ENCODE measurements around the gene HDGF. TPM values are rescaled to one million over a fixed set of nuclear protein-coding genes. Genes with fewer than 3 reads are reported as not detected.

The HDGF gene
- total and polyA plus RNA-seq, 4 donors, result 69.8 to 197 (median 157) TPM

DNA sequence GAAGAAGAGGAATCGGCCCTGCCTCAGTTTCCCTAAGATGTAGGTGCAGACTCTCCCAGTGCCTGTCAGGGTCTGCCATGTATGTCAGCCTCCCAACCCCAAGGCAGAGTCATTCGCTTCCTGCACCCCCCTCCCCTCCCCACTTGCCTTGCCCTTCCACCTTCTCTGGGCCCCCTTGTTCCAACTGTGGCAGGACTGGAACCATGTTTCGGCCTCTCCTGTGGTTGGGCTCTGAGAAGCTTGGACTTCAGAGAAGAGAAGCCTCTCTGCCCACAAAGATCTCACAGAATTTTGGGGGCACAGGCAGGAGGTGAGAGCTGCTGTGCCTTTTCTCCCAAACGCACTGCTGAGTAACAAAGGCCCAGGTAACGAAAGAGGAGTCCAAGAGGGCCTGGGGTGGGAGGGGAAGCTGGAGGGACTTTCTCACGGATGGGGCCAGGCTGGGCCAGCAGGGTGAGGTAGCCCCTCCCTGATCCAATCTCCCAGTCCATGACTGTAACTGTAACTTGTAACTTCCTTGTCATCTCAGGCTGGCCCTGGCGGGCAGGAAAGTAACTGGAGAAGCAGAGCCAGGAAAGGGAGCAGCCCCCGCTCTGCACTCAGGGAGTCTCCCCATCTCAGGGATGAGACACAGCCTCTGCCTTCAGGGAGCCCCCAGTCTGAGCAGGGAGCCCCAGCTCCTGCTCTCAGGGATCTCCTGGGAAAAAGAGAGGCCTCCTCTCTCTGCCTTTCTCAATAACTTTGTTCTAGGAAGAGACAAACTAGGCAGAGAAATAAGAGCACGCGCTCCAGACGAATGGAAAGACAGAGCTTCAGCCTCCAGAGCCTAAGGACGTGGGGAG, 57.4 kb downstream of the HDGF start:
- WGBS (ENCODE audit: insufficient coverage), result 74% methylated on average over 8 of the region's 12 CpGs
- Histone ChIP-seq H3K36me3 (ENCODE audit: control insufficient read depth, insufficient read depth, low read length) (peaks cover 2% of the 10 kb centered on the region), H3K4me3 (ENCODE audit: low read depth, low read length) (no peak overlapping the region), H3K27me3 (ENCODE audit: control insufficient read depth, insufficient read depth, low read length) (peaks cover 19% of the 10 kb centered on the region), H3K9me3 (ENCODE audit: control insufficient read depth, insufficient read depth, low read length) (no peaks in the 10 kb centered on the region), H3K4me1 (ENCODE audit: control insufficient read depth, insufficient read depth, low read length) (peaks cover 42% of the 10 kb centered on the region), H3K27ac (ENCODE audit: low read depth, low read length) (no peak overlapping the region)
- no peak for DNase-seq (ENCODE audit: low read depth in 4 of 6, low spot score in 6 of 6)

DNA sequence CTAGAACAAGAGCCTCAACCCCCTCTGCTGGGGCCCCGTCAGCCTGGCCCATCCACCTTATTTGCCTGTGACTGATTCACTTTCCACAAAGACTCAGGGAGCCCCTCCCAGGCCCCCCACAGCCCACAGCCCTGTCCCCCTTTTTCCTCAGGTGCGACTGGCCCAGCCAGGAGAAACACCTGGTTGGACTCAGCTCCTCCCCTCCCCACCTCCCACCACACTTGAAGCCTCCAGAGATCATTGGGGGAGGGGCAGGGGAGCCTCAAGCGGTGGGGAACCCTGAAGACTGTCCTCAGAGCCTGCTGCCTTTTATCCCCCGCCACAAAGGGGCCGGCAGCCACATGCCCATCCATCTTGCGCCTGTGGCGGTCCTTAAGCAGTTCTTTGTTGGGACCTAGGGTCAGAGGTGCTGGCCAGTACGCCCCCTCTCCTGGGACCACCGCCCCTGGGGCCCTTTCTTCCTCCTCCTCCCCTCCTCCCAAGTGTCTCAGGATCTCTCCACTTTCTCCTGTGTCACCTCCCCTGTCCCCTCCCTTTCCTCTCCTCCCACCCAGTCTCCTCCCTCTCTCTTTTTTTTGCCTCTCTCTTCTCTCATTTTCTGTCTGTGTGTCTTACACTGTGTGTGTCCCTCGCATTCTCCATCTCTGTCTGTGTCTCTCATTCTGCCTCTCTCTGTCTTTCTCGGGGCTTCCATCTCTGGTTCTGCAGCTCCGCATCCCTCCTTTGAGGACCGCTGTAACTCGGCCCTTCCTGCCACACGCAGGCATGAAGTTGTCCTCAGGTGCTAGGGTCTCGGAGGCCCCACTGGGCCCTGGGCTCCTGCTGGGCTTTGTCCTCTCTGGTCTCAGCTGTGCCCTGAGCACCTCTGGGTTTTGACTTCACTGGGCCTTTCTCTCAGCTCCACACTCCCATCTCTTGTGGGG, 58.3 kb downstream of the HDGF start:
- 31% methylated on average over 15 of the region's 16 CpGs for WGBS (ENCODE audit: insufficient coverage)

DNA sequence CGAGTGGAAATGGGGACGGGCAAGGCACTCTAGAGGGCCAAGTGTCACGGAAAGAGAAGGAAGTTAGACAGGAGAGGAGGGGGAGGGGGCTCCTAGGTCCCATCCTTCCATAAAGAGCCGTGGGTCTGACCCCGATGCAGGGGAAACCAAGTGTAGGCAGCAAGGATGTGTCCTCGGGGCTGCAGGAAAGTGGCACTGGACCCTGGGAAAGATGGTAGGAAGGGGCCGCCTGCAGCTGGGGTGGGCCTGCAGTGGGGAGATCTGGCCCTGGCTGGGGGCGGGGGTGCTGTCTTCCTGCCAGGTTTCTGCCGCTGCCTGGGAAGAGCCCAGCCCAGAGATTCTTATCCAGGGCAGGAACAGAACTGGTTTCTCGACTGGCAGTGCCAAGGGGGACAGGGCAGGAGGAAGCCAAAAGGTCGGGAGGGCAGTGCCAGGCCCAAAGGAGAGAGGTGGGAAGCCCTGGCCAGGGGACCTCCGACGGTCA, 59.0 kb downstream of the HDGF start:
- H3K4me3 ChIP-seq (ENCODE audit: low read depth, low read length), result no peak overlapping the region
- H3K36me3 ChIP-seq (ENCODE audit: control insufficient read depth, insufficient read depth, low read length), result no peaks in the 10 kb centered on the region
- no peak overlapping the region for H3K27ac ChIP-seq (ENCODE audit: low read depth, low read length)
- WGBS (ENCODE audit: insufficient coverage), result 21% methylated on average over 13 of the region's 13 CpGs
- no peaks in the 10 kb centered on the region for H3K9me3 ChIP-seq (ENCODE audit: control insufficient read depth, insufficient read depth, low read length)
- peaks cover 43% of the 10 kb centered on the region for H3K4me1 ChIP-seq (ENCODE audit: control insufficient read depth, insufficient read depth, low read length)
- H3K27me3 ChIP-seq (ENCODE audit: control insufficient read depth, insufficient read depth, low read length), result peaks cover 19% of the 10 kb centered on the region
- no peak for DNase-seq (ENCODE audit: low read depth in 4 of 6, low spot score in 6 of 6)

More for the DNA sequence above, 58.3 kb downstream of the HDGF start:
- H3K36me3 ChIP-seq (ENCODE audit: control insufficient read depth, insufficient read depth, low read length), result no peaks in the 10 kb centered on the region
- H3K4me3 ChIP-seq (ENCODE audit: low read depth, low read length), result no peak overlapping the region
- no peak overlapping the region for H3K27ac ChIP-seq (ENCODE audit: low read depth, low read length)
- peaks cover 19% of the 10 kb centered on the region for H3K27me3 ChIP-seq (ENCODE audit: control insufficient read depth, insufficient read depth, low read length)
- H3K9me3 ChIP-seq (ENCODE audit: control insufficient read depth, insufficient read depth, low read length), result no peaks in the 10 kb centered on the region
- peaks cover 43% of the 10 kb centered on the region for H3K4me1 ChIP-seq (ENCODE audit: control insufficient read depth, insufficient read depth, low read length)
- DNase-seq (ENCODE audit: low read depth in 4 of 6, low spot score in 6 of 6), result no peak

Other genes starting within 250 kb of the HDGF start
- gene IQGAP3, start 179.1 kb downstream of the HDGF start, total RNA-seq, result 1 to 10 TPM; 4.9 to 7.3 TPM
- gene IQGAP3, start 179.1 kb downstream of the HDGF start, polyA plus RNA-seq (ENCODE audit: insufficient read length in 2 of 2), result 10 to 100 TPM in 1 of 2 donors, 1 to 10 TPM in 1; 6.8 to 10.4 TPM
- not detected for gene TTC24, start 172.0 kb downstream of the HDGF start, total RNA-seq
- gene TTC24, start 172.0 kb downstream of the HDGF start, polyA plus RNA-seq (ENCODE audit: insufficient read length in 2 of 2), result not detected
- gene NAXE, start 159.9 kb downstream of the HDGF start, total RNA-seq, result 100 to 1,000 TPM in 1 of 2 donors, 10 to 100 TPM in 1; 53.5 to 113 TPM
- 100 to 1,000 TPM; 107 TPM for gene NAXE, start 159.9 kb downstream of the HDGF start, polyA plus RNA-seq (ENCODE audit: insufficient read length in 2 of 2)
- 1 to 10 TPM; 9.5 to 9.7 TPM for gene GPATCH4, start 150.2 kb downstream of the HDGF start, total RNA-seq
- gene GPATCH4, start 150.2 kb downstream of the HDGF start, polyA plus RNA-seq (ENCODE audit: insufficient read length in 2 of 2), result 10 to 100 TPM; 41.7 to 44.5 TPM
- 1 to 10 TPM; 7.3 to 9.4 TPM for gene HAPLN2, start 132.3 kb downstream of the HDGF start, total RNA-seq
- gene HAPLN2, start 132.3 kb downstream of the HDGF start, polyA plus RNA-seq (ENCODE audit: insufficient read length in 2 of 2), result 10 to 100 TPM; 37.7 to 38.8 TPM
- 100 to 1,000 TPM; 181 to 240 TPM for gene BCAN, start 109.6 kb downstream of the HDGF start, total RNA-seq
- 1,000 to 10,000 TPM in 1 of 2 donors, 100 to 1,000 TPM in 1; 973 to 1,252 TPM for gene BCAN, start 109.6 kb downstream of the HDGF start, polyA plus RNA-seq (ENCODE audit: insufficient read length in 2 of 2)
- 10 to 100 TPM; 37.9 to 61.8 TPM for gene NES, start 74.3 kb downstream of the HDGF start, total RNA-seq
- gene NES, start 74.3 kb downstream of the HDGF start, polyA plus RNA-seq (ENCODE audit: insufficient read length in 2 of 2), result 100 to 1,000 TPM in 1 of 2 donors, 10 to 100 TPM in 1; 96.9 to 111 TPM
- 100 to 1,000 TPM in 1 of 2 donors, 10 to 100 TPM in 1; 35.6 to 482 TPM for gene CRABP2, start 46.1 kb downstream of the HDGF start, total RNA-seq
- gene CRABP2, start 46.1 kb downstream of the HDGF start, polyA plus RNA-seq (ENCODE audit: insufficient read length in 2 of 2), result 100 to 1,000 TPM in 1 of 2 donors, 10 to 100 TPM in 1; 37.7 to 139 TPM
- gene METTL25B, start 23.2 kb downstream of the HDGF start, total RNA-seq, result 10 to 100 TPM in 1 of 2 donors, 1 to 10 TPM in 1; 8.1 to 27.4 TPM
- 10 to 100 TPM; 35.9 to 36.0 TPM for gene METTL25B, start 23.2 kb downstream of the HDGF start, polyA plus RNA-seq (ENCODE audit: insufficient read length in 2 of 2)
- gene ISG20L2, start 22.9 kb downstream of the HDGF start, total RNA-seq, result 10 to 100 TPM in 1 of 2 donors, 1 to 10 TPM in 1; 9.2 to 25.9 TPM
- gene ISG20L2, start 22.9 kb downstream of the HDGF start, polyA plus RNA-seq (ENCODE audit: insufficient read length in 2 of 2), result 10 to 100 TPM; 38.1 to 39.2 TPM
- 10 to 100 TPM; 22.9 to 61.1 TPM for gene MRPL24, start 10.6 kb downstream of the HDGF start, total RNA-seq
- gene MRPL24, start 10.6 kb downstream of the HDGF start, polyA plus RNA-seq (ENCODE audit: insufficient read length in 2 of 2), result 10 to 100 TPM; 54.5 to 59.8 TPM
- 10 to 100 TPM; 23.9 to 37.1 TPM for gene PRCC, start 15.9 kb upstream of the HDGF start, total RNA-seq
- 100 to 1,000 TPM; 105 to 110 TPM for gene PRCC, start 15.9 kb upstream of the HDGF start, polyA plus RNA-seq (ENCODE audit: insufficient read length in 2 of 2)
- under 1 TPM in 1 of 2 donors, not detected in 1; 0.33 TPM for gene SH2D2A, start 65.2 kb upstream of the HDGF start, total RNA-seq
- under 1 TPM; 0.51 to 0.53 TPM for gene SH2D2A, start 65.2 kb upstream of the HDGF start, polyA plus RNA-seq (ENCODE audit: insufficient read length in 2 of 2)
- gene INSRR, start 107.4 kb upstream of the HDGF start, total RNA-seq, result 1 to 10 TPM in 1 of 2 donors, under 1 TPM in 1; 0.40 to 5.2 TPM
- gene INSRR, start 107.4 kb upstream of the HDGF start, polyA plus RNA-seq (ENCODE audit: insufficient read length in 2 of 2), result 1 to 10 TPM in 1 of 2 donors, under 1 TPM in 1; 0.70 to 3.4 TPM
- 10 to 100 TPM in 1 of 2 donors, 1 to 10 TPM in 1; 2.6 to 13.5 TPM for gene NTRK1, start 109.2 kb upstream of the HDGF start, total RNA-seq
- 1 to 10 TPM; 1.7 to 2.8 TPM for gene NTRK1, start 109.2 kb upstream of the HDGF start, polyA plus RNA-seq (ENCODE audit: insufficient read length in 2 of 2)
- 10 to 100 TPM in 1 of 2 donors, 1 to 10 TPM in 1; 3.5 to 12.7 TPM for gene PEAR1, start 142.0 kb upstream of the HDGF start, total RNA-seq
- gene PEAR1, start 142.0 kb upstream of the HDGF start, polyA plus RNA-seq (ENCODE audit: insufficient read length in 2 of 2), result 10 to 100 TPM in 1 of 2 donors, 1 to 10 TPM in 1; 5.6 to 11.6 TPM
- 1 to 10 TPM in 1 of 2 donors, under 1 TPM in 1; 0.30 to 4.5 TPM for gene LRRC71, start 169.0 kb upstream of the HDGF start, total RNA-seq
- 1 to 10 TPM; 8.0 to 8.5 TPM for gene LRRC71, start 169.0 kb upstream of the HDGF start, polyA plus RNA-seq (ENCODE audit: insufficient read length in 2 of 2)